ENCODE data around the gene TPD52L1.

TPD52L1 gene

DNA sequence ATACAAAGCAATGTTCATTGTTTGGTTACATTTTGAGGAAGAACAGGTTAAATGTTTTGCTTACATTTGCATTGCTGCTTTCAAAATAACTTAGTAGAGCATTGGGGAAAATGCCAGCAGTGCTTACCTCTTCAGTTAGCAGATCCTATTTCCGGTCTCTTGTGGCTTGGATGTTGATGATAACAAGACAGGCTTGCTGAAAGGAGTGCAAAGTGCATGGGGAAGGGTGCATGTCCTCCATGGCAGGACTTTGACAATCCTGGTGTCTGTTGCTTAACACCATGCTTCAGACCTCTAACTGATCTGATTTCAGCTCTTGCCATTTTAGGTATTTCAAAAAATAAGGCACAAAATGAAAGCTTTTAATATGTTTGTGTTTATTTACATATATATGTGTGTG, 21.1 kb downstream of the TPD52L1 start:
- no peak for DNase-seq (ENCODE audit: extremely low read depth in 1 of 2, low read depth in 1 of 2)

GRCh38 chr6:125175466-125176048, 22.0 kb downstream of the TPD52L1 start:
- DNase-seq (ENCODE audit: extremely low read depth in 1 of 2, low read depth in 1 of 2) = no peak

GRCh38 chr6:125182237-125183008, 28.9 kb downstream of the TPD52L1 start:
- no peak for DNase-seq (ENCODE audit: extremely low read depth in 1 of 2, low read depth in 1 of 2)

DNA sequence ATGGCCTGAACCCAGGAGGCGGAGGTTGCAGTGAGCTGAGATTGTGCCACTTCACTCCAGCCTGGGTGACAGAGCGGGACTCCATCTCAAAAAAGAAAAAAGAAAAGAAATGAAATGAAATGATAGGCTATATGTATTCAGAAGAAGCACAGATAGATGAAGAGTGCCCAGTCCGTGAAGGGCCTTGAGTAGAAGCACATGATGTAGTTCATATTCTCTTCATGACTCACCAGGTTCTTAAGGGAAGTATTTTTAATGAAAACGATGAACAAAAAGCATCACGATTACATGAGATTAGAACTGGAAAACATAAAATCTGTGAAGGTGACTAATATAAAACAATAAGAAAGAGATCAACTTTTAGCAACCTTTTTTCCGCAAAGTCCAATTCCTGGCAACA, 29.8 kb downstream of the TPD52L1 start:
- no peak for DNase-seq (ENCODE audit: extremely low read depth in 1 of 2, low read depth in 1 of 2)

- no peak for DNase-seq (ENCODE audit: extremely low read depth in 1 of 2, low read depth in 1 of 2)
These were observed 34.5 kb downstream of the TPD52L1 start for GRCh38 chr6:125188037-125188436.

- no peak for DNase-seq (ENCODE audit: extremely low read depth in 1 of 2, low read depth in 1 of 2)
These were observed 35.1 kb downstream of the TPD52L1 start for GRCh38 chr6:125188594-125189203.

- no peak for DNase-seq (ENCODE audit: extremely low read depth in 1 of 2, low read depth in 1 of 2)
These were observed 35.9 kb downstream of the TPD52L1 start for GRCh38 chr6:125189494-125189893.

GRCh38 chr6:125190667-125191066, 37.1 kb downstream of the TPD52L1 start:
- DNase-seq (ENCODE audit: extremely low read depth in 1 of 2, low read depth in 1 of 2) = no peak

DNA sequence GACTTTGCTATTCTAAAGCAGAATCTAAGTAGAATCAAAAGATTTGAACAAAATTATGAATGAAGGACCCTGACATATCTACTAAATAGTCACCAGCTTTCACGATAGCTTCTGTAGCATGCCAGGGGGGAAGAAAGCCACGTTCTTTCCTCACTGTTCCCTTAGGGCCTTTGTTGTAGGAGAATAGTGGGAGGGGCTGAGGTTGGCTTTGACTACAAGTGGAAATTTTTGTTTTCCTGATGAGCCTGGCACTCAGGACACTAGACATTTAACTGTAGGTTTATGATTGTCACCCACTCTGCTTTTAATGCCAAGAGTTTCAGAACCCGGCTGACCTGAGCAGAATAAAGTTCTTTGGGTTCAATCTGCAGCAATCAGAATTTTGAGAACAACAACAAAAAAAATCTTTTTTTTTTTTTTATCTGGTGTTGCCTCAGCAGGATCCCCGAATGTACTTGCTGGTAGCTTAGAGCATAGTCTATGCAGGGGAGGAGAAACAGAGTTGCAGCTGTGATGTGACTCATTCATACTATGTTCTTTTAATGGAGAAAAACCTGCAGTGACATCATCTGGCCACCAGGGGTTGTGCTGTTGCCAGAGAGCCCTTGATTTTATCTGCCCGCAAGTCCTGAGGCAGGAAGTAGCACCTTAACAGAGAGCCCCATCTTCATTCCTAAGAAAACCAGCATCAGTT, 38.5 kb downstream of the TPD52L1 start:
- peak in 1 of 2 donors; percentile 14 for DNase-seq (ENCODE audit: extremely low read depth in 1 of 2, low read depth in 1 of 2)

DNA sequence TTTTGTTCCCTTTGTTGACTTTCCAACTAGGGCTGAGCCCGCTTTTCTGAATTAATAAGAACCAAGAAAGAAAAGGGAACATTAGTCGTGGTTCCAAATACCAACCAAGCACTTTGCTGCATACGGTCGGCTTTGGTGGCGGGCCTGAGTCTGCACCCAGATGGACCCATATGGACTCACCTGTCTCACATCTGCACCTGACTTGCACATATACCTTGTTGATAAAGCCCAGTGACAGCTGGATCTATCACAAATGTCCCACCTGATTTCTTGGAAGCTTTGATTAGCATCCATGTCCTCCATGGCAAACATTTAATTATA, 39.0 kb downstream of the TPD52L1 start:
- DNase-seq (ENCODE audit: extremely low read depth in 1 of 2, low read depth in 1 of 2) = no peak

GRCh38 chr6:125193208-125193607, 39.6 kb downstream of the TPD52L1 start:
- no peak for DNase-seq (ENCODE audit: extremely low read depth in 1 of 2, low read depth in 1 of 2)

- DNase-seq (ENCODE audit: extremely low read depth in 1 of 2, low read depth in 1 of 2) = no peak
These were observed 41.4 kb downstream of the TPD52L1 start for GRCh38 chr6:125194941-125195340.

- DNase-seq (ENCODE audit: extremely low read depth in 1 of 2, low read depth in 1 of 2) = no peak
These were observed 42.0 kb downstream of the TPD52L1 start for GRCh38 chr6:125195526-125195925.

DNA sequence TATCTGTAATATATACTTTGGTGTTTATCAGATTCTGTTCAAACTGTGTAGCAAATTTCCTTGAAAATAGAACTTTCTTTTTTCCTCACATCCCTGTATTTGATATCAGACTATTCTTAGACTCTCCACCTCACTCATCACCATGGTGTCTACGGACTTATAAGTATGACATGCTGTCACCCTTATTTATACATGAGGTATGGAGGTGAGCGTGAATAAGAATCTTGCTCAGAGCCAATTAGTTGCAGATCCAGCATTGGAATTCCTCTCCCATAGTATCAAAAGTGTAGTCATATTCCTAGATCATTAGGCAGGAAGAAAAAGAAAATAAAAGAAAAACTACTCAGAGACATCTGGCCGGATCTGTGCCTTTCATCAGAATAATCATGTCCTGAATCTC, 43.0 kb downstream of the TPD52L1 start:
- no peak for DNase-seq (ENCODE audit: extremely low read depth in 1 of 2, low read depth in 1 of 2)

DNA sequence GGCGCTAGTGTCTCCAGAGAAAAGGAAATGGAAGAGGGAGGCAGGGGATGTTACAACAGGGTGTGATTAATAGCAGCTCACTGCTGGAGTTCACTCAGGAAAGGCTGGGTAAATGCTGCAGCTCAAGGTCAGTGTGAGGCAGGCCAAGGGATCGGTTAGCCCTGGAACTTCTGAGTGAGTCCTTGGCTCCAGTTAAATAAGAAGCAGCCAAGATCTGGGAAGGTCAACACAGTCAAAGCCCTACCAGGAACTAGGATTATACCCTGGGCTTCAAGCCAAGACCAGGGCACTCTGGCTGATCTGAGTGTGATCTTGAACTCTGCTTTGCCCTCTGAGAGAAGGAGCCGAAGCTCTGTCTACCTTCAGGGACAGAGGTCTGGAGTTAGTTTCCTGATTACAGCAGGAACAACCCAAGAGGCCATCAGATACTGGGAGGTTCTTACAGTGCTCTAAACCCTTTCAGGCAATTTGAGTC, 44.3 kb downstream of the TPD52L1 start:
- no peak for DNase-seq (ENCODE audit: extremely low read depth in 1 of 2, low read depth in 1 of 2)

- no peak for DNase-seq (ENCODE audit: extremely low read depth in 1 of 2, low read depth in 1 of 2)
These were observed 44.9 kb downstream of the TPD52L1 start for GRCh38 chr6:125198398-125198937.

- DNase-seq (ENCODE audit: extremely low read depth in 1 of 2, low read depth in 1 of 2) = no peak
These were observed 47.4 kb downstream of the TPD52L1 start for GRCh38 chr6:125200941-125201340.

- DNase-seq (ENCODE audit: extremely low read depth in 1 of 2, low read depth in 1 of 2) = no peak
These were observed 48.6 kb downstream of the TPD52L1 start for GRCh38 chr6:125201961-125202729.

GRCh38 chr6:125203395-125203794, 49.8 kb downstream of the TPD52L1 start:
- DNase-seq (ENCODE audit: extremely low read depth in 1 of 2, low read depth in 1 of 2) = no peak

DNA sequence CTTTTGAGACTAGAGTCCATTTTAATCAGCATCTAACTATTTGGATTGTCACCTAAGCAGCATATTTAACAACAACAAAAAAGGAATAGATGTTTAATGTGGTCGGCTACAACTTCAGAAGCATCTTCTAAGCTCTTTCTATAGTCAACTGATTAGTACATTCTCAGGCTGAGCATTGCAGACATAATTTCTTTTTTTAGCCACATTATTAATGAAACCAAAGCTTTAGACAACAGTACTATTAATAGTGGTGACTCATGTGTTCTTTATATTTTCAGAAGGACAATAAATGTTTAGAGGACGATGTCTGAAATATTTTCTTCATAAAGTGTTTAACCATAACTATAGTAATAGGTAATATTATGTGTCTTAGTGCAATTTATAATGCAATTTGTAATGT, 52.4 kb downstream of the TPD52L1 start:
- no peak for DNase-seq (ENCODE audit: extremely low read depth in 1 of 2, low read depth in 1 of 2)

DNA sequence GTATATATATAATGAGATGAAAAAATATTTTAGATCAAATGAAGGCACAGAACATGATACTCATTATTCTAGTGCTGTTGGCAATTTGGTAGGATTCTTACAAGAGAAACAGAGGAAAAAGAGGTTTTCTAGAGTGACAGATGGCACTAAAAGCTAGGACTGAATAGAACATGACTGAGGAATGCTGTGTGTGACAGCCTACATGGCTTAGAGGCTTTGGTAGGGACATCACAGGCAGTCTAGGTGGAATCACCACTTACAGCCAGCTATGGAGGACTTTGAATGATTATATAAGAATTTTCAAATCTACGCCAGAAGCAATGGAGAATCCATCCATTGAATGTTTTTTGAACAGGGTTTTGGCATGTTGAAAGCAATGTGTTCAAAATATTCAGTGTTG, 52.8 kb downstream of the TPD52L1 start:
- no peak for DNase-seq (ENCODE audit: extremely low read depth in 1 of 2, low read depth in 1 of 2)
